HG03439 (cell line): ENCODE data around the gene C1QTNF4.
"Not testable (repeated sequence)": the region's sequence is repeated elsewhere in the genome, so short reads cannot be mapped to it uniquely, and the experiment has no call there.

Experiments used
- ATAC-seq: cut with Tn5 transposase; IDR thresholded peaks from one replicate; pipeline ENCODE4 v1.9.1; 2021; ENCODE audit warnings: mild to moderate bottlenecking, moderate library complexity; ENCODE audit not compliant: unreplicated experiment

Gene C1QTNF4

GRCh38 chr11:47593934-47594855 lies at the start of gene C1QTNF4:
C1QTNF4 (minus strand) TSS chr11:47594411; CDS start chr11:47590810, 3,601 bp downstream.
- no peak for ATAC-seq

GRCh38 chr11:47642099-47642855 lies 48.1 kb upstream of the C1QTNF4 start, which contains the start of gene MTCH2:
MTCH2 (minus strand) TSS chr11:47642559; CDS start chr11:47642465, 94 bp downstream.
- ATAC-seq = peak; percentile 92

DNA sequence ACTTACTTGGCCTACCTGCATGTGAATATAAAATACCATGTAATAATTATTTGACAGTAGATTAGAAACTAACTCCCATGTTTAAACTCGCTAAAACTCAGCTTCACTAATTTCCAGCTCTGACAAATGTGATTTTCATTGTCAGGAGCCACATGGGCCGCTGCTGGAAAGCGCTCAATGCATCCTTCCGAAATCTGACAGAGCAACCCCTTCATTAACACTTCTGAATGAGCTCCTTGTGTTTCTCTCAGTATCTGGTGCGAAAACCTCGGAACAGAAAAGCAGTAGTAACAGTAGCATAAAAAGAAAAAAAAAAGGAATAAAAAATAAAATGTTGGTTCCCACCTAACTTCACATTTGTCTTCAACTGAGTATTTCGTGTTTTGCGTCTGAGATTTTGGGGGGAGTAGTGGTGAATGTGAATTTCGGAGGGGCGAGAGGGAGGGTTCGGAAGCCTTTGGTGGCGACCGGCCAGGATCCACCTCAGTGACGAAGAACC lies 47.4 kb upstream of the C1QTNF4 start:
- no peak for ATAC-seq

DNA sequence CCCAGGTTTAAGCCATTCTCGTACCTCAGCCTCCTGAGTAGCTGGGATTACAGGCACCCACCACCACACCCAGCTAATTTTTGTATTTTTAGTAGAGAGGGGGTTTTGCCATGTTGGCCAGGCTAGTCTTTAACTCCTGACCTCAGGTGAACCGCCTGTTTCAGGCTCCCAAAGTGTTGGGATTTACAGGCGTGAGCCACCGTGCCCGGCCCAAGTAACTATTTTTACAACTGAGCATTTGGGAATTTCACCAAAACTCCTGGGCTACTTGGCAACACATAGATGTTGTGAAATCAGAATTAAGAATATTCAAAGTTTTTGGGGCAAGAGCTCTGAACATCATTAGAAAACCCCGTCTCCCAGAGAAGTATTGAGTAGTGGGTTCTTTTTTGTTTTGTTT lies 46.3 kb upstream of the C1QTNF4 start:
- ATAC-seq = not testable (repeated sequence)

- not testable (repeated sequence) for ATAC-seq
These were observed 42.1 kb upstream of the C1QTNF4 start for GRCh38 chr11:47636331-47636730.

GRCh38 chr11:47631473-47631872 lies 37.3 kb upstream of the C1QTNF4 start:
- no peak for ATAC-seq

DNA sequence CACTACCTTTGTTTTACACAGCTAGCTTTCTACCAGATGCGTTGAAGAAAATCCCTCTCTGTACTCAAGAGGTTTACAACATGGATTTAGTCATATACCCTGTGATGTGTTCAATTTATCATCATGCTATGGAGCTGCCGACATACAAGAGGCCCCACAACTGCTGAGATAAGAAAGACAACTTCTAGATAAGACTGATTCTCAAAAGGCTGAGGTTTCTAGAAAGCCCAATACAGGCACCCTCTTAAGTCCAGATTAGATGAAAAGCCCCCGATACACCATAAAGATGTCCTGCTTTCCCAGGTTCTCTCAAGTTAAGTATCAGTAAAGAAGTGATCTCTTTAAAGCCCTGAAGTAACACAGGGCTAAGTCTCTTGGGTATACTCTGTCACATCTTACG lies 33.8 kb upstream of the C1QTNF4 start:
- ATAC-seq = no peak

DNA sequence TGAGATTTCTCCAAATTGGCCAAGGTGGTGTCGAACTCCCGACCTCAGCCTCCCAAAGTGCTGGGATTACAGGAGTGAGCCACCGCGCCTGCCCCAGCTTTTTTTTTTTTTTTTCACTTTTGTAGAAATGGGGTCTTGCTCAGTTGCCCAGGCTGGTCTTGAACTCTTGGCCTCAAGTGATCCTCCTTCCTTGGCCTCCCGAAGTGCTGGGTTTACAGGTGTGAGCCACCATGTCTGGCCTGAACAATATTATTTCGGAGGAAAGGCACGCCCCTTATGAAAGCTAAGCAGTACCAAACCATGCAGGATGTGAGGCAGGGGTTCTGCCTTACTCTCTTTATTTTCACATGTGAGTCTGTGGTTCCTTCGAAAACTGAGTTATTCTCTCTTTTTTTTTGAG lies 32.0 kb upstream of the C1QTNF4 start:
- ATAC-seq = no peak

DNA sequence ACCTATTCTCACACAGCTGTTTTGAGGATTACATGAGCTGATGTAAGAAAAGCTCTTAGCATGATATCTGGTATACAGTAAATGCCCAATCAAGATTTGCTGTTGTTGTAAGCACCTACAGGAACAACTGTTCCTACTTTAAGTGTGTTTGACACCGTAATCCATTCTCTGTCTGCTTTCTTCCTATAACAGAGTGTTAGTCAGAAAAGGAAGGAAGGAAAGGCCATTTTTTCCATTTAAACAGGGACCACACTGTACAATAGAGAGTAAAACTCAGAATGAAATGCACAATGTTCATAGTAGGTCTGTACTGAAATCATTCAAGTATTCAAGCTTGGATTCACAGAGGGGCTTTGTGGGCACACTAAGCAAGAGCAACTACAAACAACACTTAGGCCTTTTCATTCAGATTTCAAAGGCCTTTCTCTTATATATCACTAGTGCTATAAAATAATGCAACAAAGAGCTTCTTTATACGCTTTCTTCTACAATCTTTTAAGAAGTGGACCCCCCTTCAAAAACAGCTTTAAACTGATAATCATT lies 26.7 kb upstream of the C1QTNF4 start:
- ATAC-seq = no peak

- no peak for ATAC-seq
These were observed 23.2 kb upstream of the C1QTNF4 start for GRCh38 chr11:47617417-47617809.

GRCh38 chr11:47616726-47617416 lies 22.7 kb upstream of the C1QTNF4 start:
- ATAC-seq = no peak

- no peak for ATAC-seq
These were observed 21.0 kb upstream of the C1QTNF4 start for GRCh38 chr11:47615249-47615648.

DNA sequence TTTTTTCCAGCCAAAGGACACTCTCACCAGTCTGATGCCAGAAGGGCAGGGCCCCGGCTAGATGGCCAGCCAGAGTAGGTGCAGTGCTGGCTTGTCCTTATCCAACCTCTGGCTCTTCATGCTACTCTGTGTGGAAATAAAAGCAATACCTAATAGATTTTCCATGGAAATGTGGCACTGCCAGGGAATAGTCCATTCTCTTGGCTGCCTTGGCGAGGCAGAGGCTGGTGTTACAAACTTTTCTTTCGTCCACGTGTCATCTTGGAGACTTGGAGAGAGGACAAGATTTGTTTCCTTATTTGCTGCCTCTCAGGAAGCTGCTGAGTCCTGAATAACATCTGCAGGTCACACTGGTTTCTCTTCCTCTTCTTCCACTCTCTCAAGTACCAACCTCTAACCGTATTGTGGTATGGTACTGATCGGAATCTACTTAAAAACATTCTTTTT lies 17.2 kb upstream of the C1QTNF4 start:
- no peak for ATAC-seq

DNA sequence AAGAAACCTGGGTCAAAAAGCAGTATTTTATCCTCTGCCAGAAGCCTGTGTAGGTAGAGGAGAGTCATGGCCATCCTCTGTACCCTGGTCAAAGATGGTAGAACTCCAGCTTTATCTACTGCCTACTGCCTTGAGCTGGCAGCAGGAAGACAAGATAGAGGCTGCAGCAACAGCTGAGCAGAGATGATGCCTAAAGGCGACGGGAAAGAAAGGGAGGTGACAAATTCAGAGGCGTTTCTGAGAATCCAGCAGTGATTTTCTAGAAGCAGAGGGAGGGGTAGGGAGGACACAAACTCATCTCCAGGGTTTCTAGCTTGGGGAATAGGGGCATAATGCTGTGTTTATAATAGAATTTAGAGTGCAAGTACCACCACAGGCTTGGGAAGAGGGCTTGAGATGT lies 15.5 kb upstream of the C1QTNF4 start:
- ATAC-seq = no peak

GRCh38 chr11:47607380-47607779 lies 13.2 kb upstream of the C1QTNF4 start:
- ATAC-seq = no peak

DNA sequence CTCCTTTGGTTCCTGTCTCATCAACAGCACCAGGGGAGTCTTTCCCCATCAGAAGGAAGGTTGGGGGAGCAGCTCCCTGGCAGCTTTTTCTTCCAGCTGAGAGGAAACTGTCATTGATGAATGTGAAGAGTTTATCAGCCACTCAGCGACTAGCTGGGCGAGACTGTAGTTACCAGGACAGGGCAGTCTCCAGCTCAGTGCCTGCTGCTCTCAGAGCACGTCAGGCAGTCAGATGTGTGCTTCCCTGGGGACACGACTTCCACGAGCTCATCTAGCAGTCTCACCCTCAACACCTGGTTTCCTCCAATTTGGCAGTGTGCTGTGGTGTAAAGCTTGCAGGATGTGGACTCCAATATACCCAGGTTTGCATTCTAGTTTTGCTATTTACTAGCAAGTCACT lies 12.5 kb upstream of the C1QTNF4 start:
- no peak for ATAC-seq

- no peak for ATAC-seq
These were observed 11.7 kb upstream of the C1QTNF4 start for GRCh38 chr11:47605921-47606320.

- no peak for ATAC-seq
These were observed 9.1 kb upstream of the C1QTNF4 start for GRCh38 chr11:47603295-47603694.

- no peak for ATAC-seq
These were observed 5.7 kb upstream of the C1QTNF4 start for GRCh38 chr11:47599902-47600301.

GRCh38 chr11:47595967-47596366 lies 1.8 kb upstream of the C1QTNF4 start:
- ATAC-seq = no peak

GRCh38 chr11:47595029-47595428 lies 818 bp upstream of the C1QTNF4 start:
- ATAC-seq = no peak
